ENCODE results near the gene SNRPD1.
A peak's percentile ranks its signal among the peaks of the same experiment; 100 is the strongest.

The SNRPD1 gene

DNA sequence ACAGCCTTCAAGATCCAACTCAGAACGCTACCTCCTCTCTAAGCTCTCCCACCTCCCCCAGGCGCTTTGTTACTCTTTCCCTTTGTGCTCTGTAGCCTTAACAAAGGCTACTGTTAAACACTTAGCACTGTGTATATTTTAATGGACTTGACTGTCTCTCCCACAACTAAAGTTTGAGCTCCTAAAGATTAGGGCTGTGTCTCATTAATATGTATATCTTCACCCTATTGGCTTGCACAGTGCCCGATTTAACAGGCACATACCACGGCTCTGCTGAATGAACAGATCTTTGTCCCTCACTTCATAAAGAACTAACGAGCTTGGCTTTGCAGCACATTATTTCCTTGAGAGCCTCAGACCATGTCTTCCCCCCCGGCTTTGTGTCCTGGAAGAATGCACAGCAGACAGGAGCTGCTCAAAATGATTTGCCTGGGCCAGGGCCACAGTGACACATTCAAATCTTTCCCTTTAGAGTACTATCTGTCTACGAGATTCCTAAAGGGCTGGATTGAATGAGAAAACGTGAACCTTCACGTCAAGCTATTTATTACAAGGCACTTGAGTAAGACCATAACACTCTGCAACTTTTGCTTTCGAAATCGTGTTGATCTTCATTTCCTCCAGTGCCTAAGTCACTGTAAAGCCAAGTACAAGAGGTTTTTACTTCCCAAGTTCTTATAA is 70.4 kb downstream of the SNRPD1 start:
- Histone ChIP-seq H3K27me3 (ENCODE audit: control insufficient read depth in 1 of 2, insufficient read depth in 2 of 2, low read length in 2 of 2) (no peaks in the 10 kb centered on the region), H3K36me3 (ENCODE audit: insufficient read depth, low read length) (no peaks in the 10 kb centered on the region), H3K4me1 (ENCODE audit: insufficient read depth, low read length) (no peaks in the 10 kb centered on the region), H3K27ac (ENCODE audit: low read depth, low read length) (no peak overlapping the region), H3K9ac (ENCODE audit: low read length) (no peak overlapping the region), H3K9me3 (ENCODE audit: low read length) (no peaks in the 10 kb centered on the region), H3K4me3 (ENCODE audit: low read depth in 1 of 2, low read length in 2 of 2) (peak overlapping the region; percentile 23 to 51)

Measured in muscle layer of colon (tissue), 2 donors.